Measurements from ENCODE around the gene ZBTB39. TPM values are rescaled to one million over a fixed set of nuclear protein-coding genes. Genes with fewer than 3 reads are reported as not detected.

The ZBTB39 gene
- total and polyA plus RNA-seq, 2 of the 13 experiments (the other 11 are each of a cell fraction or from before 2014, with no cell fraction given), result 6.5 to 6.9 TPM

DNA sequence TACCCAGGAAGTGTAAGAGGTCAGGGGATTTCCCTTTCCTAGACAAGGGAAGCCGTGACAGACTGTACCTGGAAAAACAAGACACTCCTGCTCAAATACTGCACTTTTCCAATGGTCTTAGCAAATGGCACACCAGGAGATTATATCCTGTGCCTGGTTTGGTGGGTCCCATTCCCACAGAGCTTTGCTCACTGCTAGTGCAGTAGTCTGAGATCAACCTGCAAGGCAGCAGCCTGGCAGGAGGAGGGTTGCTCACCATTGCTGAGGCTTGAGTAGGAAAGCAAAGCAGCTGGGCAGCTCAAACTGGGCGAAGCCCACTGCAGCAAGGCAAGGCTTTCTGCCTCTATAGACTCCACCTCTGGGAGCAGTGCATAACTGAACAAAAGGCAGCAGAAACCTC lies 47.9 kb downstream of the ZBTB39 start:
- Histone ChIP-seq H3K79me2 (ENCODE audit: insufficient read depth, low read length) (no peaks in the 10 kb centered on the region), H3K4me1 (ENCODE audit: insufficient read depth, low read length) (peaks cover 49% of the 10 kb centered on the region), H2AFZ (ENCODE audit: low read length) (no peak overlapping the region), H3K27me3 (ENCODE audit: control insufficient read depth in 1 of 2, insufficient read depth in 2 of 2, low read length in 2 of 2) (no peaks in the 10 kb centered on the region), H3K4me2 (ENCODE audit: low read depth, low read length) (no peak overlapping the region), H4K20me1 (ENCODE audit: insufficient read depth, low read length) (no peaks in the 10 kb centered on the region), H3K27ac (ENCODE audit: extremely low read length, insufficient read depth, low read length) (no peak overlapping the region), H3K4me3 (replicated peaks in 1 of 3; ENCODE audit: insufficient read depth in 1 of 3, low read depth in 2 of 3, low read length in 3 of 3) (no peak overlapping the region), H3K36me3 (replicated peaks in 1 of 2; ENCODE audit: control insufficient read depth in 1 of 2, insufficient read depth in 2 of 2, low read length in 2 of 2) (no peaks in the 10 kb centered on the region), H3K9me3 (ENCODE audit: low read length) (peaks cover 9% of the 10 kb centered on the region; the same call in 1 of the 2 replicates), H3K9ac (ENCODE audit: insufficient read depth, low read depth, low read length) (no peak overlapping the region)
- intact Hi-C loops (cut with micrococcal nuclease; ENCODE audit: unreplicated experiment), result no loop called here
- in situ Hi-C loops (cut with HindIII; ENCODE audit: extremely low pct_ligation_motif_present, low pct_unique_long_range_greater_than_20kb), result no loop called here
- DNase-seq (ENCODE audit: low spot score), result no peak
- POLR2A ChIA-PET, result interaction anchor here (1.4 kb wide), 1 partner anchor 17 kb away, joined by 3 read pairs; no protein-coding TSS in a partner anchor
- no peak for ATAC-seq
- no peak for FAIRE-seq
- 36% methylated on average over 2 of the region's 2 CpGs for WGBS (ENCODE audit: low lambda C conversion rate)
- BruUV-seq (replicated peaks), result no TSS peak
- CTCF ChIA-PET (ENCODE audit: low intra/inter-chr PET ratio, low total read pairs), result no interaction called here
- TF ChIP-seq FOXJ3 (CRISPR knock-in tag; IDR thresholded peaks at IDR 0.05; ENCODE audit: borderline replicate concordance), result no peak
- TF ChIP-seq ZNF737 (CRISPR knock-in tag; IDR thresholded peaks at IDR 0.05; ENCODE audit: borderline replicate concordance), result no peak
- TF ChIP-seq MED8 (CRISPR knock-in tag; IDR thresholded peaks at IDR 0.05; ENCODE audit: insufficient replicate concordance), result no peak
- TF ChIP-seq ZNF260 (CRISPR knock-in tag; IDR thresholded peaks at IDR 0.05; ENCODE audit: borderline replicate concordance, low read depth), result no peak
- TF ChIP-seq, protein P1, sequence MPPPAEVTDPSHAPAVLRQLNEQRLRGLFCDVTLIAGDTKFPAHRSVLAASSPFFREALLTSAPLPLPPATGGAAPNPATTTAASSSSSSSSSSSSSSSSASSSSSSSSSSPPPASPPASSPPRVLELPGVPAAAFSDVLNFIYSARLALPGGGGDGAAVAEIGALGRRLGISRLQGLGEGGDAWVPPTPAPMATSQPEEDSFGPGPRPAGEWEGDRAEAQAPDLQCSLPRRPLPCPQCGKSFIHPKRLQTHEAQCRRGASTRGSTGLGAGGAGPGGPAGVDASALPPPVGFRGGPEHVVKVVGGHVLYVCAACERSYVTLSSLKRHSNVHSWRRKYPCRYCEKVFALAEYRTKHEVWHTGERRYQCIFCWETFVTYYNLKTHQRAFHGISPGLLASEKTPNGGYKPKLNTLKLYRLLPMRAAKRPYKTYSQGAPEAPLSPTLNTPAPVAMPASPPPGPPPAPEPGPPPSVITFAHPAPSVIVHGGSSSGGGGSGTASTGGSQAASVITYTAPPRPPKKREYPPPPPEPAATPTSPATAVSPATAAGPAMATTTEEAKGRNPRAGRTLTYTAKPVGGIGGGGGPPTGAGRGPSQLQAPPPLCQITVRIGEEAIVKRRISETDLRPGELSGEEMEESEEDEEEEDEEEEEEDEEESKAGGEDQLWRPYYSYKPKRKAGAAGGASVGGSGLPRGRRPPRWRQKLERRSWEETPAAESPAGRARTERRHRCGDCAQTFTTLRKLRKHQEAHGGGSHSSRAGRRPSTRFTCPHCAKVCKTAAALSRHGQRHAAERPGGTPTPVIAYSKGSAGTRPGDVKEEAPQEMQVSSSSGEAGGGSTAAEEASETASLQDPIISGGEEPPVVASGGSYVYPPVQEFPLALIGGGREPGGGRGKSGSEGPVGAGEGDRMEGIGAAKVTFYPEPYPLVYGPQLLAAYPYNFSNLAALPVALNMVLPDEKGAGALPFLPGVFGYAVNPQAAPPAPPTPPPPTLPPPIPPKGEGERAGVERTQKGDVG (CRISPR knock-in tag; IDR thresholded peaks at IDR 0.05; ENCODE audit: borderline replicate concordance), result no peak
- no peak for TF ChIP-seq ZFP82 (CRISPR knock-in tag; IDR thresholded peaks at IDR 0.05; ENCODE audit: borderline replicate concordance)
- no peak for TF ChIP-seq ISL2 (CRISPR knock-in tag; IDR thresholded peaks at IDR 0.05)
- no peak for TF ChIP-seq RAD51 (IDR thresholded peaks at IDR 0.05; ENCODE audit: borderline replicate concordance)
- TF ChIP-seq TBL1XR1 (IDR thresholded peaks at IDR 0.05; ENCODE audit: borderline replicate concordance, low read length, partially characterized antibody), result no peak
- TF ChIP-seq CREM (IDR thresholded peaks at IDR 0.05), result no peak
- TF ChIP-seq CREM (CRISPR knock-in tag; IDR thresholded peaks at IDR 0.05), result no peak
- no peak for TF ChIP-seq ZFP36 (IDR thresholded peaks at IDR 0.05; ENCODE audit: borderline replicate concordance, low read depth, low read length, partially characterized antibody)
- TF ChIP-seq ZNF138 (CRISPR knock-in tag; IDR thresholded peaks at IDR 0.05; ENCODE audit: low read depth), result no peak
- TF ChIP-seq, protein P2, sequence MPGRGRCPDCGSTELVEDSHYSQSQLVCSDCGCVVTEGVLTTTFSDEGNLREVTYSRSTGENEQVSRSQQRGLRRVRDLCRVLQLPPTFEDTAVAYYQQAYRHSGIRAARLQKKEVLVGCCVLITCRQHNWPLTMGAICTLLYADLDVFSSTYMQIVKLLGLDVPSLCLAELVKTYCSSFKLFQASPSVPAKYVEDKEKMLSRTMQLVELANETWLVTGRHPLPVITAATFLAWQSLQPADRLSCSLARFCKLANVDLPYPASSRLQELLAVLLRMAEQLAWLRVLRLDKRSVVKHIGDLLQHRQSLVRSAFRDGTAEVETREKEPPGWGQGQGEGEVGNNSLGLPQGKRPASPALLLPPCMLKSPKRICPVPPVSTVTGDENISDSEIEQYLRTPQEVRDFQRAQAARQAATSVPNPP (CRISPR knock-in tag; IDR thresholded peaks at IDR 0.05), result no peak
- TF ChIP-seq ZNF205 (CRISPR knock-in tag; IDR thresholded peaks at IDR 0.05), result no peak
- TF ChIP-seq HOXA9 (CRISPR knock-in tag; IDR thresholded peaks at IDR 0.05; ENCODE audit: borderline replicate concordance), result no peak
- TF ChIP-seq SRSF9 (IDR thresholded peaks at IDR 0.05; ENCODE audit: borderline replicate concordance, insufficient read depth, low read depth, low read length, poor library complexity, severe bottlenecking), result no peak
- no peak for TF ChIP-seq ZNF101 (CRISPR knock-in tag; IDR thresholded peaks at IDR 0.05; ENCODE audit: borderline replicate concordance, low read depth)
- TF ChIP-seq KAT2B (IDR thresholded peaks at IDR 0.05; ENCODE audit: borderline replicate concordance, low read depth, low read length), result no peak
- TF ChIP-seq ZNF629 (CRISPR knock-in tag; conservative IDR thresholded peaks at IDR 0.05), result no peak
